ENCODE data around the gene UBL5. TPM values are rescaled to one million over a fixed set of nuclear protein-coding genes. Genes with fewer than 3 reads are reported as not detected.

Gene UBL5
- total RNA-seq, 1 experiment from 2014 or later, result 345 TPM

GRCh38 chr19:9878511-9879196, 50.9 kb downstream of the UBL5 start:
- Mint-ChIP-seq H3K27ac (ENCODE audit: unreplicated experiment) (no peak overlapping the region), H3K9me3 (ENCODE audit: unreplicated experiment) (no peaks in the 10 kb centered on the region), H3K4me1 (ENCODE audit: low read depth, unreplicated experiment) (no peaks in the 10 kb centered on the region), H3K36me3 (ENCODE audit: insufficient read depth, unreplicated experiment) (no peaks in the 10 kb centered on the region), H3K27me3 (ENCODE audit: insufficient read depth, unreplicated experiment) (no peaks in the 10 kb centered on the region), H3K4me3 (ENCODE audit: unreplicated experiment) (no peak overlapping the region)
- ChIA-PET CTCF (no interaction called here), POLR2A (no interaction called here)
- TF ChIP-seq CTCF (IDR thresholded peaks at IDR 0.05; ENCODE audit: insufficient read depth in 1 of 2, low read depth in 1 of 2, low read length in 1 of 2, severe bottlenecking in 1 of 2, unreplicated experiment in 1 of 2), result no peak
- Histone ChIP-seq H3K4me3 (ENCODE audit: low read depth, low read length) (no peak overlapping the region), H3K27me3 (replicated peaks; ENCODE audit: control insufficient read depth, insufficient read depth, low read length) (no peaks in the 10 kb centered on the region), H3K9me3 (no peaks in the 10 kb centered on the region), H3K36me3 (ENCODE audit: control insufficient read depth, insufficient read depth, low read length) (no peaks in the 10 kb centered on the region), H3K4me1 (no peaks in the 10 kb centered on the region)
- DNase-seq, result no peak
- intact Hi-C loops (cut with micrococcal nuclease; ENCODE audit: unreplicated experiment), result no loop called here
- no TSS peak for BruUV-seq (replicated peaks)

Other genes starting within 250 kb of the UBL5 start
- 35.5 and 38.4 TPM in 2 replicates for gene ZNF121, start 243.4 kb upstream of the UBL5 start, total RNA-seq (2022)
- 23.7 and 27.4 TPM in 2 replicates for gene ZNF561, start 206.7 kb upstream of the UBL5 start, total RNA-seq (2022)
- gene ZNF562, start 152.8 kb upstream of the UBL5 start, total RNA-seq (2022), result 23.0 and 23.7 TPM in 2 replicates
- 5.3 and 6.2 TPM in 2 replicates for gene ZNF846, start 59.2 kb upstream of the UBL5 start, total RNA-seq (2022)
- gene FBXL12, start 8.8 kb upstream of the UBL5 start, total RNA-seq (2022), result 37.6 and 39.9 TPM in 2 replicates
- 63.3 and 65.3 TPM in 2 replicates for gene PIN1, start 7.4 kb downstream of the UBL5 start, total RNA-seq (2022)
- gene OLFM2, start 108.6 kb downstream of the UBL5 start, total RNA-seq (2022), result 0.30 and 0.34 TPM in 2 replicates
- not detected in 2 replicates for gene COL5A3, start 182.6 kb downstream of the UBL5 start, total RNA-seq (2022)
- not detected in 2 replicates for gene RDH8, start 185.6 kb downstream of the UBL5 start, total RNA-seq (2022)

Data from Caco-2 (cell line).